Measurements from ENCODE around the gene PSMD12. TPM values are rescaled to one million over a fixed set of nuclear protein-coding genes. Genes with fewer than 3 reads are reported as not detected.

PSMD12 gene
- total RNA-seq, 3 donors from 2014 or later = 33.5 to 59.8 (median 41.2) TPM

DNA sequence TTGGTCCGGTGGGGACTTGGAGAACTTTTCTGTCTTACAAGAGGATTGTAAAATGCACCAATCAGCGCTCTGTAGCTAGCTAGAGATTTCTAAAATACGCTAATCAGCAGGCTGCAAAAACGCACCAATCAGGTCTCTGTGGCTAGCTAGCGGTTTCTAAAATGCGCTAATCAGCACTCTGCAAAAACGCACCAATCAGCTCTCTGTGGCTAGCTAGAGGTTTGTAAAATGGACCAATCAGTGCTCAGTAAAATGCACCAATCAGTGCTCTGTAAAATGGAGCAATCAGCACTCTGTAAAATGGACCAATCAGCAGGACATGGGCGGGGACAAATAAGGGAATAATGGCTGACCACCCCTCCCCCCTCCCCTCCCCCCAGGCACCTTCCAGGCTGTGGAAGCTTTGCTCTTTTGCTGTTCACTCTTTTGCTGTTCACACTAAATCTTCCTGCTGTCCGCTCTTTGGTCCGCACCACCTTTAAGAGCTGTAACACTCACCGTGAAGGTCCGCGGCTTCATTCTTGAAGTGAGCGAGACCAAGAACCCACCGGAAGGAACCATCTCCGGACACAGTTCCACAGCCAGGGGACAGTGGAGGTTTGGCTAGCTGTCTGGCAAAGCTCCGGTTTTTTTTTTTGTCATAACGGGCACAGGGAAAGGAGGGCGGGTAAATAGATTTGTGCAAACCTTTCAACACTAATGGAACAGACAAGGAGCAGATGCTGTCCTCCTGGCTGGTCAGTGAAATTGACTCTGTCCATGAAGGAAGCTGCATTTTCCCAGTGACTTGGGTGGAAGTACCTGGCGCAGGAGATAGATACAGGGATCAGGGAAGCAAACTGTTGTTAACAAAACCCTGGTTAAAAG lies 19.0 kb upstream of the PSMD12 start:
- no peak for DNase-seq
- H3K4me3 ChIP-seq = no peak overlapping the region
- no peaks in the 10 kb centered on the region for H3K4me1 ChIP-seq (ENCODE audit: low read depth)
- intact Hi-C loops (cut with DNase I, micrococcal nuclease) = no loop called here
- TF ChIP-seq, protein P1, sequence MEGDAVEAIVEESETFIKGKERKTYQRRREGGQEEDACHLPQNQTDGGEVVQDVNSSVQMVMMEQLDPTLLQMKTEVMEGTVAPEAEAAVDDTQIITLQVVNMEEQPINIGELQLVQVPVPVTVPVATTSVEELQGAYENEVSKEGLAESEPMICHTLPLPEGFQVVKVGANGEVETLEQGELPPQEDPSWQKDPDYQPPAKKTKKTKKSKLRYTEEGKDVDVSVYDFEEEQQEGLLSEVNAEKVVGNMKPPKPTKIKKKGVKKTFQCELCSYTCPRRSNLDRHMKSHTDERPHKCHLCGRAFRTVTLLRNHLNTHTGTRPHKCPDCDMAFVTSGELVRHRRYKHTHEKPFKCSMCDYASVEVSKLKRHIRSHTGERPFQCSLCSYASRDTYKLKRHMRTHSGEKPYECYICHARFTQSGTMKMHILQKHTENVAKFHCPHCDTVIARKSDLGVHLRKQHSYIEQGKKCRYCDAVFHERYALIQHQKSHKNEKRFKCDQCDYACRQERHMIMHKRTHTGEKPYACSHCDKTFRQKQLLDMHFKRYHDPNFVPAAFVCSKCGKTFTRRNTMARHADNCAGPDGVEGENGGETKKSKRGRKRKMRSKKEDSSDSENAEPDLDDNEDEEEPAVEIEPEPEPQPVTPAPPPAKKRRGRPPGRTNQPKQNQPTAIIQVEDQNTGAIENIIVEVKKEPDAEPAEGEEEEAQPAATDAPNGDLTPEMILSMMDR (IDR thresholded peaks at IDR 0.05) = no peak
- no peaks in the 10 kb centered on the region for H3K9me3 ChIP-seq
- ATAC-seq = no peak
- no peaks in the 10 kb centered on the region for H3K36me3 ChIP-seq (ENCODE audit: low read depth)

GRCh38 chr17:67381929-67382257 lies 15.5 kb upstream of the PSMD12 start:
- no peaks in the 10 kb centered on the region for H3K9me3 ChIP-seq
- intact Hi-C loops (cut with DNase I, micrococcal nuclease) = no loop called here
- H3K4me1 ChIP-seq (ENCODE audit: low read depth) = no peaks in the 10 kb centered on the region
- H3K36me3 ChIP-seq (ENCODE audit: low read depth) = no peaks in the 10 kb centered on the region
- TF ChIP-seq, protein P1 (IDR thresholded peaks at IDR 0.05) = no peak
- H3K4me3 ChIP-seq = no peak overlapping the region
- ATAC-seq (no peak), DNase-seq (no peak)

DNA sequence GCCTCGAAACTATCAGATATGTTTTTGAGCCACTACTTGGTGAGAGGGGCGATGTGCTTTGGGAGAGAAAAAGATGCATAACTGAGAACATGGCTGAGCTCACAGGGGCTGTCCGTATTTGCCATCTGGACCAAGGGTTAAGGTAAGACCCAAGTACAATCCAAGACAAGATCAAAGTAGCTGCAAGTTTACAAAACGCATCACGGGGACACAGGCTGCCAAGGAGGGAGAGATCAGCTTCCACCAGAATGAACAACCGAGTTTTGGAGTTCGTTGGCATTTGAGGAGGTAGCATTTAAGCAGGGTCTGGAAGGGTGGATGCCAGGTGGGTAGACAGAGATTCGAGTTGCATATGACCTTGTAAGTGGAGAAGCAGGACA lies 12.9 kb upstream of the PSMD12 start:
- ATAC-seq = no peak
- DNase-seq = no peak
- intact Hi-C loops (cut with DNase I, micrococcal nuclease) = loop anchor here (5.0 to 10.0 kb wide), 4 partner anchors 98 to 306 kb away; no protein-coding TSS in a partner anchor
- Histone ChIP-seq H3K9me3 (no peaks in the 10 kb centered on the region), H3K4me3 (no peak overlapping the region), H3K4me1 (ENCODE audit: low read depth) (no peaks in the 10 kb centered on the region), H3K36me3 (ENCODE audit: low read depth) (no peaks in the 10 kb centered on the region)
- TF ChIP-seq, protein P1 (IDR thresholded peaks at IDR 0.05) = no peak

DNA sequence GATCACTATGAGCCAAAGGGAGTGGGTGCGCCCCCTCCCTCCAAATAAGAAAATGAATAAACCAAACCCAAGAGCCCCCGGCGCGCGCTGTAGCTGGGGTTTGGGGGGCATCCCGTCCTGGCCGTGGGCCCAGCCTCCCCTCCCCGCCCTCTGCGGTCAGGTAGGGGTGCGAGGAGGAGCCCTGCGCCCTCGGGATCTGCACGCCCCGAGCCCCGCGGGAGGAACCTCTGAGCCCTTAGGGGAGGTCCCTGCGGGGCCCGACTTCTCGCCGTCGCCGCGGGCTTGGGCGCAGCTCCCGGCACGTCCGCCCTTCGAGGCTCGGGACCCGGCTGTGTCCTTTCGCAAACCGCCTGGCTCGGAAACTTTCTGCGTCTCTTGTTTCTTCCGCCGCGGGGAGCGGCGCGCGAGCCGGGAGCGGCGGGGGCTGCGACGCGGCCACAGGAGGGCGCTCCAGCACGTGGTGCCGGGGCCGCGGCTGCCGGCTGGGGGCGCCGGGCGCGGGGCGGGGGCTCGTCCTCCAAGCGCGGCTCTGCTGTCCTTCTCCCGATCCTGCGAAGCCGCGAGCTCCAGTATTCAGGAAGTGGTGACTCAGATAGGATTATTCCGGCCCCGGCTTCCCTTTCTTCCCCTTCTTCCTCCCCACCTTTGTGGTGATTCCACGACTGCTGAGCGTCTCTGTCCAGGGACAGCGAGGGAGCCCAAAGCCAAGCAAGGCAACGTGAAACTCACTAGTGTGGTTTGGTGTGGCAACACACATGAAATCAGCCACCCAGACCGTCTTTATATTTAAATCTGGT lies 12.3 kb upstream of the PSMD12 start:
- ATAC-seq (peak; percentile 80), DNase-seq (peak; percentile 80 to 85 (median 83))
- peak overlapping the region; percentile 63 for H3K4me3 ChIP-seq
- H3K9me3 ChIP-seq = no peaks in the 10 kb centered on the region
- intact Hi-C loops (cut with DNase I, micrococcal nuclease) = loop anchor here (5.0 to 10.0 kb wide), 4 partner anchors 99 to 306 kb away; no protein-coding TSS in a partner anchor
- no peaks in the 10 kb centered on the region for H3K4me1 ChIP-seq (ENCODE audit: low read depth)
- TF ChIP-seq, protein P1 (IDR thresholded peaks at IDR 0.05) = peak; percentile 88
- H3K36me3 ChIP-seq (ENCODE audit: low read depth) = no peaks in the 10 kb centered on the region

DNA sequence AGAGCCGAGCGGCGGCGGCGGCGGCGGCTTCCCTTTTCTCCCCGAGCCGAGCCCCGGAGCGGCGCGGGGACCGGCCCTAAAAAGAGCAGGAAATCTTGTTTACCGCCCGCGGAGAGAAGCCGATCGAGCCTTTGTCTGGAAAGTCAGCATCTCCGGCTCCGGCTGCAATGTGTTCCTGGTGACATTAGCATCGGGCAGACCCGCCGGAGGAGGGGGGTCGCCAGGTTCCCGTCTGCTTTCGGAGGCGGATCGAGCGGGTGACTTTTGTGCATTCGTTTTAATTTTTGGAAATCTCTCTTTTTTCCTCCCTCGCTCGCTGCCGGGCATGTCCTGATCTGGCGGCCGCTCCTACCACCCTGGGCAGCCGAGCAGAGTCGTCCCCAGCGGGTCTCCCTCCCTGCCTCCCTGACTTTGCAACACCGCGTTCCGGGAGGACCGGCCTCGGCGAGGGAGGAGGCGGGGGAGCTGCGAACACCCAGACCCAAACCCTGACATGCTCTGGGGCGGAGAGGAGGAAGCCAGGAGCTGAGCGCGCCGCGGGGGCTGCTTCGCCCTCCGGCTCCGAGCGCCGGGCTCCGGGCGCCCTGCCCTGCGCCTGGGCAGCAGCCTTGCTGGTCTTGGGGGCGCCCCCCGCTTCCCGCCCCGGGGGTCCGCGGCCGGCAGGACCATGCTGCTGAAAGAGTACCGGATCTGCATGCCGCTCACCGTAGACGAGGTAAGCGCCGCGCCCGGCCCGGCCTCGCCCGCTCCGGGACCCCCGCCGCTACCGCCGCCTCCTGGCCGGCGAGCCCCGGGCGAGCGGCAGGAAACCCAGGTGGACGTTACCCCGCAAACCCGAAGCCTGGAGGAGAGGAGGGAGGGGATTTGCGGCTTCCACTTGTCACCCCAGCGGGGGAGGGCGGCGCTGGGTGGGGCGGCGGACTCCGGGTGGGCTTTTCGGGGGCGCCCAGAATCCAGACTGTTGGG lies 11.4 kb upstream of the PSMD12 start:
- peak overlapping the region; percentile 63 for H3K4me3 ChIP-seq
- no peaks in the 10 kb centered on the region for H3K9me3 ChIP-seq
- intact Hi-C loops (cut with DNase I, micrococcal nuclease) = loop anchor here (5.0 to 10.0 kb wide), 4 partner anchors 100 to 307 kb away; no protein-coding TSS in a partner anchor
- ATAC-seq (peak; percentile 49), DNase-seq (peak; percentile 54 to 76 (median 73))
- TF ChIP-seq, protein P1 (IDR thresholded peaks at IDR 0.05) = no peak
- H3K4me1 ChIP-seq (ENCODE audit: low read depth) = no peaks in the 10 kb centered on the region
- H3K36me3 ChIP-seq (ENCODE audit: low read depth) = no peaks in the 10 kb centered on the region
